Body of pancreas (tissue), 4 donors: ENCODE data around the gene HTR1D. TPM values are rescaled to one million over a fixed set of nuclear protein-coding genes. Genes with fewer than 3 reads are reported as not detected.

Source experiments
- ATAC-seq: fragments of 150-250 bp; one replicate; pipeline ENCODE4 v1.9.1; 2016
- DNase-seq, 4 donors: peaks; one replicate each; pipeline ENCODE4 v3.0.0-alpha.2; 2019
- H3K27ac ChIP-seq, 4 donors: fragments of 200-600 bp; sonication (generic); 1 replicate in 3 of 4; 2 replicates in 1 of 4; pipeline versions ENCODE4 v1.5.1 to v1.6.1; 2016 to 2019; ENCODE audit warnings: mild to moderate bottlenecking in 1 of 4, mixed read lengths in 1 of 4, moderate library complexity in 1 of 4
- H3K27me3 ChIP-seq, 2 donors: fragments of 200-600 bp; sonication (generic); one replicate each; pipeline ENCODE4 v1.6.0; 2016; ENCODE audit warnings: mild to moderate bottlenecking in 1 of 2
- H3K36me3 ChIP-seq, 2 donors: fragments of 200-600 bp; sonication (generic); replicated peaks in 1 of 2; 2 replicates each; pipeline ENCODE4 v1.5.1; 2016; ENCODE audit warnings: low read depth in 2 of 2; ENCODE audit not compliant: insufficient read depth in 1 of 2
- H3K4me1 ChIP-seq: fragments of 200-600 bp; sonication (generic); one replicate; pipeline ENCODE4 v1.6.0; 2016
- H3K4me3 ChIP-seq, 2 donors: fragments of 200-600 bp; sonication (generic); 1 replicate in 1 of 2; 2 replicates in 1 of 2; pipeline ENCODE4 v1.5.1; 2016 to 2019
- H3K9me3 ChIP-seq, 3 donors: fragments of 200-600 bp; sonication (generic); 1 replicate in 2 of 3; 2 replicates in 1 of 3; pipeline ENCODE4 v1.5.1; 2016
- POLR2A ChIP-seq, 3 donors: fragments of 450-650 bp; IDR thresholded peaks; one replicate each; pipeline ENCODE4 v1.6.1; 2016; ENCODE audit warnings: antibody characterized with exemption in 3 of 3, mild to moderate bottlenecking in 2 of 3
- WGBS, 2 donors: methylation state at CpG; one replicate each; pipeline ENCODE4 v1.1.5; 2017; 5-methylcytosine and 5-hydroxymethylcytosine counted together
- intact Hi-C: fragments of 100-400 bp; cut with DNase I; formaldehyde crosslinking; loops from one replicate; pipeline ENCODE4 v1.15.1; 2023
- total RNA-seq, 2 donors: library from RNA; depleted of rRNA; stranded (reverse); fragments of >200 nt; gene quantifications; one replicate each; pipeline ENCODE4 v1.1.0, GENCODE V29; 2016
- TF ChIP-seq, protein P1 (sequence below), 7 experiments: fragments of 450-650 bp in 4 of 7; fragments of 200-600 bp in 3 of 7; sonication (generic) in 3 of 7; IDR thresholded peaks; one replicate each; pipeline ENCODE4 v1.5.1; 2016 to 2019; ENCODE audit warnings: antibody characterized with exemption in 7 of 7

The HTR1D gene
- total RNA-seq, 2 donors from 2014 or later = not detected

DNA sequence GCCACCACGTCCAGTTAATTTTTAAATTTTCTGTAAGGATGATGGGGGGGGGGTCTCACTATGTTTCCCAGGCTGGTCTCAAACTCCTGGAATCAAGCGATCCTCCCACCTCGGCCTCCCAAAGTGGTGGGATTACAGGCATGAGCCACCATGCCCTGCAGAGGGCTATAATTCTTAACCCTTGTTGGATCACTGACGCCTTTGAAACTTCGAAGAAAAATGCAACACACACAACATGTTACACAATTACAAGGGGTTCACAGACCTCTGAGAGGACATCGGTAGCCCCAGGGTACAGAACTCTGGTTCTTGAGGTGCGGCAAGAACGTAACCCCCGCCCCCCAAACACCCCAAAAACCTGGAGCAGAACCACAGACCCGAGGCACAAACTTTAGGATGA lies 40.3 kb downstream of the HTR1D start:
- Histone ChIP-seq H3K27ac (peak overlapping the region; percentile 2 to 73 (median 55)), H3K36me3 (no peaks in the 10 kb centered on the region), H3K27me3 (no peaks in the 10 kb centered on the region), H3K9me3 (no peaks in the 10 kb centered on the region), H3K4me1 (peaks cover 16% of the 10 kb centered on the region), H3K4me3 (no peak overlapping the region)
- DNase-seq (no peak), ATAC-seq (no peak)
- intact Hi-C loops = no loop called here
- WGBS, 2 donors = 55 to 70% methylated on average over 6 to 10 of the region's 10 CpGs
- TF ChIP-seq, protein P1, sequence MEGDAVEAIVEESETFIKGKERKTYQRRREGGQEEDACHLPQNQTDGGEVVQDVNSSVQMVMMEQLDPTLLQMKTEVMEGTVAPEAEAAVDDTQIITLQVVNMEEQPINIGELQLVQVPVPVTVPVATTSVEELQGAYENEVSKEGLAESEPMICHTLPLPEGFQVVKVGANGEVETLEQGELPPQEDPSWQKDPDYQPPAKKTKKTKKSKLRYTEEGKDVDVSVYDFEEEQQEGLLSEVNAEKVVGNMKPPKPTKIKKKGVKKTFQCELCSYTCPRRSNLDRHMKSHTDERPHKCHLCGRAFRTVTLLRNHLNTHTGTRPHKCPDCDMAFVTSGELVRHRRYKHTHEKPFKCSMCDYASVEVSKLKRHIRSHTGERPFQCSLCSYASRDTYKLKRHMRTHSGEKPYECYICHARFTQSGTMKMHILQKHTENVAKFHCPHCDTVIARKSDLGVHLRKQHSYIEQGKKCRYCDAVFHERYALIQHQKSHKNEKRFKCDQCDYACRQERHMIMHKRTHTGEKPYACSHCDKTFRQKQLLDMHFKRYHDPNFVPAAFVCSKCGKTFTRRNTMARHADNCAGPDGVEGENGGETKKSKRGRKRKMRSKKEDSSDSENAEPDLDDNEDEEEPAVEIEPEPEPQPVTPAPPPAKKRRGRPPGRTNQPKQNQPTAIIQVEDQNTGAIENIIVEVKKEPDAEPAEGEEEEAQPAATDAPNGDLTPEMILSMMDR (IDR thresholded peaks at IDR 0.05) = no peak
- TF ChIP-seq POLR2A (IDR thresholded peaks at IDR 0.05) = no peak

DNA sequence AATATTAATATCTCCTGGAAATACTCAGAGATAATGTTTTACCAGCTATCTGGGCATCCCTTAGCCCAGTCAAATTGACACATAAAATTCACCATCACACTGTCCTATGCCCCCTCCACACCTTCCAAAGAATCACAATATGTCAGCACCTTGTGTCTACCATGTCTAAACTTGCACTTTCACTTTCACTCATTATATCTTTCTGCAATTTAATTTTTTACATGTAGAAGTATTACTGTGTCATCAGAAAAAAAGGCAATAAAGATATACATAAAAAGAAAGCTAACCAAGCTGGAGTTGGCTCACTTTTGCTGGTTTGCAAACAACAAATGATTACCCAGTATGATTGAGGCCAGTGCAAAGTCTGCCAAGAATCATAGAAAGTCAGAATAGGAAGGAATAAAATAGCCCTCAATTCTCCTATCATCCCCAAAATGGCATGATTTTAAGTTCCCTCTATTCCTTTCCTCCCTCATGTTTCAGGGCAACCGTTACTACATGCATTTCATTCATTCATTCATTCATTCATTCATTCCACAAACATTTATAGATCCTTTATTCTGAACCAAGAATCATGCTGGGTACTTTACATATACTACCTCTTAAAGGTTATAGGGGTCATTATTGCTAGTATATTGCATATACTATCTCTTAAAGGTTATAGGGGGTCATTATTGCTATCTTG lies 42.7 kb downstream of the HTR1D start:
- no peak for TF ChIP-seq POLR2A (IDR thresholded peaks at IDR 0.05)
- TF ChIP-seq, protein P1 (IDR thresholded peaks at IDR 0.05) = no peak
- 23 to 24% methylated on average over 1 of the region's 1 CpG for WGBS, 2 donors
- Histone ChIP-seq H3K27me3 (no peaks in the 10 kb centered on the region), H3K4me1 (peaks cover 16% of the 10 kb centered on the region), H3K27ac (no peak overlapping the region), H3K9me3 (no peaks in the 10 kb centered on the region), H3K36me3 (no peaks in the 10 kb centered on the region), H3K4me3 (no peak overlapping the region)
- intact Hi-C loops = no loop called here
- DNase-seq (no peak), ATAC-seq (no peak)

DNA sequence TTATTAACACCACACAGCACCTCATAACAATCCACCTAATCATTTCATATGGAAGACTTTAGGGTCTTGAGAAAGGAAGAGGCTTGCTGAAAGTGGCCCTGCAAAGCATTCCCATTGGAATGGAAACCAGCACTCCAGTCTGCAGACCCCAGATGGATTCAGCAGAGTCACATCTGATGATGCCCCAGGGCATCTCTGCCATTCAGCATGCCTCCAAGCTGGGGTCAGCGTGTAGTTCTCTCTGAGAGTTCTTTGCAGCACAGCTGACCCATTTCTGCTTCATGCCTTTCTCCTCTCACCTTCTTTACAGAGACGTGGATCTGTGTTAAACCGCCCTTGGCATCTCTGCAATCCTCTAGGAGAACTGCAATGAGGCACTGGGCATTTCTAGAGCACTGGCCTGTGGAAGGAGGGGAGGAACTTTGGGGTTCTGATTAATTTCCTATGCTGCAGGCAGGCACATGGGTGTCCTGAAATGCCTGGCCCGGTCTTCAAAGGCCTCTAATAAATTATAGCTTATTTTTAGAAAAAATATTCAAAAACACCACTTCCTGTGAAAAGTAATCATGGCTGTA lies 46.0 kb downstream of the HTR1D start:
- TF ChIP-seq, protein P1 (IDR thresholded peaks at IDR 0.05) = no peak
- TF ChIP-seq POLR2A (IDR thresholded peaks at IDR 0.05) = no peak
- intact Hi-C loops = no loop called here
- no peaks in the 10 kb centered on the region for H3K36me3 ChIP-seq
- 64 to 68% methylated on average over 4 of the region's 4 CpGs for WGBS, 2 donors
- H3K9me3 ChIP-seq = no peaks in the 10 kb centered on the region
- ATAC-seq = no peak
- H3K4me1 ChIP-seq = peaks cover 8% of the 10 kb centered on the region
- no peak overlapping the region for H3K4me3 ChIP-seq
- no peak for DNase-seq
- H3K27ac ChIP-seq = no peak overlapping the region
- no peaks in the 10 kb centered on the region for H3K27me3 ChIP-seq

DNA sequence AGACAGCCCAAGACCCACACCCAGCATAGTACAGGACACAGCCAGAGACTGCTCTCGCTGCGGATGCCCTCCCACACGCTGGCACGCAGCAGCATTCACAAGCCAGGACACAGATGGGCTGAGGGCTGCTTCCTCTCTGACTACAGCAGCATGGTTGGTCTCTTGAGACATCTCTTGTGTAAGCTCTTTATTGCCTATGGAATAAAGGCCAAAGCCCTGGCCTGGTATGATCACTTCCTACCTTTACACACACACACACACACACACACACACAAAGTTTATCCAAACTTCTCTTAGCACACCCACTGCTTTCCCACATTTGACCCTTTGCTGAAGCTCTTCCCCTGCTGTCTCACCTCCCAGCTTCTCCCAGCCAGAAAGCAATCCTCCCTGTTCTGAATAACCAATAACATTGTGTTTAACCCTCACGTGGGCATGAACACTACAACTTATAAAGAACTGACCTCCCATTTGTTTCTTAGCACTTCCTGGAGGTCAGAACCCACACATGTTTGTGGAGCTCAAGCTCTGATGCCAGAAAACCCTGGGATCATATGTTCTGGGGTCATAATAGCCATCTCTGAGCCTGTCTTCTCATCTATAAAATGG lies 47.5 kb downstream of the HTR1D start:
- Histone ChIP-seq H3K9me3 (no peaks in the 10 kb centered on the region), H3K27me3 (no peaks in the 10 kb centered on the region), H3K36me3 (no peaks in the 10 kb centered on the region), H3K4me3 (no peak overlapping the region), H3K27ac (peak overlapping the region in 2 of 4 donors; percentile 84 to 94), H3K4me1 (peaks cover 8% of the 10 kb centered on the region)
- TF ChIP-seq, protein P1 (IDR thresholded peaks at IDR 0.05) = no peak
- no peak for TF ChIP-seq POLR2A (IDR thresholded peaks at IDR 0.05)
- DNase-seq = peak; percentile 25 to 66 (median 44)
- 82 to 83% methylated on average over 3 to 5 of the region's 5 CpGs for WGBS, 2 donors
- intact Hi-C loops = no loop called here
- ATAC-seq = peak; percentile 25
